Tibial nerve (tissue), 4 donors: ENCODE measurements around the gene GCFC2. TPM values are rescaled to one million over a fixed set of nuclear protein-coding genes. Genes with fewer than 3 reads are reported as not detected.

ENCODE experiments used
- DNase-seq, 2 donors: peaks; one replicate each; pipeline ENCODE4 v3.0.0-alpha.2; 2019; ENCODE audit warnings: low spot score in 2 of 2
- H3K27ac ChIP-seq, 4 donors: fragments of 200-600 bp; sonication (generic) in 3 of 4; one replicate each; pipeline ENCODE4 v1.5.1; 2017 to 2019; ENCODE audit warnings: mild to moderate bottlenecking in 1 of 4
- H3K27me3 ChIP-seq, 2 donors: fragments of 200-600 bp; sonication (generic) in 1 of 2; one replicate each; pipeline versions ENCODE4 v1.5.1 to v1.6.0; 2017 to 2019
- H3K36me3 ChIP-seq, 3 donors: fragments of 200-600 bp; sonication (generic); one replicate each; pipeline ENCODE4 v1.5.1; 2018 to 2019
- H3K4me1 ChIP-seq, 4 donors: fragments of 200-600 bp; sonication (generic) in 3 of 4; one replicate each; pipeline ENCODE4 v1.5.1; 2017 to 2019
- H3K4me3 ChIP-seq, 4 donors: fragments of 200-600 bp; sonication (generic) in 3 of 4; one replicate each; pipeline ENCODE4 v1.5.1; 2017 to 2019; ENCODE audit warnings: mild to moderate bottlenecking in 1 of 4, moderate library complexity in 1 of 4
- H3K9me3 ChIP-seq, 4 donors: fragments of 200-600 bp; sonication (generic) in 3 of 4; one replicate each; pipeline ENCODE4 v1.5.1; 2017 to 2019
- CTCF ChIP-seq, 5 experiments: fragments of 200-600 bp in 3 of 5; fragments of 450-650 bp in 2 of 5; sonication (generic) in 3 of 5; IDR thresholded peaks; one replicate each; pipeline ENCODE4 v1.5.1; 2016 to 2019; ENCODE audit warnings: antibody characterized with exemption in 5 of 5, mild to moderate bottlenecking in 3 of 5, moderate library complexity in 2 of 5
- EP300 ChIP-seq, 2 donors: sonication (generic); formaldehyde crosslinking; IDR thresholded peaks; one replicate each; pipeline ENCODE4 v1.6.1; 2017; ENCODE audit warnings: antibody characterized with exemption in 2 of 2, mild to moderate bottlenecking in 1 of 2
- POLR2A ChIP-seq, 2 donors: fragments of 450-650 bp; IDR thresholded peaks; one replicate each; pipeline ENCODE4 v1.6.1; 2017; ENCODE audit warnings: antibody characterized with exemption in 2 of 2, mild to moderate bottlenecking in 2 of 2, moderate library complexity in 2 of 2
- WGBS, 2 donors: methylation state at CpG; one replicate each; pipeline ENCODE4 v1.1.5; 2018; 5-methylcytosine and 5-hydroxymethylcytosine counted together
- small RNA-seq: library from RNA; depleted of rRNA; stranded (forward); fragments of <200 nt; gene quantifications from one replicate; pipeline ENCODE3, GENCODE V24; 2016
- total RNA-seq, 4 donors: library from RNA; depleted of rRNA; stranded (reverse); fragments of >200 nt; gene quantifications; one replicate each; pipeline ENCODE4 v1.1.0, GENCODE V29; 2016

Gene GCFC2
- total RNA-seq, 4 donors from 2014 or later: 30.6 to 75.6 (median 45.3) TPM

- no peak for DNase-seq
- peaks cover 0 to 8% (median 0%) of the 10 kb centered on the region in 4 donors for H3K4me1 ChIP-seq
- peaks cover 0 to 2% of the 10 kb centered on the region in 2 donors for H3K27me3 ChIP-seq
- TF ChIP-seq CTCF (IDR thresholded peaks at IDR 0.05) (no peak), EP300 (IDR thresholded peaks at IDR 0.05) (no peak), POLR2A (IDR thresholded peaks at IDR 0.05) (no peak)
- H3K4me3 ChIP-seq: no peak overlapping the region
- H3K9me3 ChIP-seq: no peaks in the 10 kb centered on the region
- H3K27ac ChIP-seq: no peak overlapping the region
- H3K36me3 ChIP-seq: no peaks in the 10 kb centered on the region
- 86 to 93% methylated on average over 5 of the region's 5 CpGs for WGBS, 2 donors
These were observed 97.9 kb downstream of the GCFC2 start for GRCh38 chr2:75612862-75613243.

Small RNA genes within 50 kb of the gene (small RNA-seq; reads per million reads assigned to genes)
- not detected for gene RF00012

Other genes with a start within 250 kb of the GCFC2 start
- gene EVA1A, start 150.0 kb downstream of the GCFC2 start, total RNA-seq: 1 to 10 TPM in 2 of 4 donors, not detected in 2; 1.3 to 1.6 TPM
- 10 to 100 TPM; 27.9 to 52.9 (median 34.9) TPM for gene MRPL19, start 64.1 kb downstream of the GCFC2 start, total RNA-seq